Stimulated activated CD8-positive, alpha-beta memory T cell treated with anti-CD3 and anti-CD28 coated beads, Interleukin-7, amount 100 ng/mL, for 24 hours (primary cell): ENCODE results near the gene LAMP1.
"Not testable (repeated sequence)": the region's sequence is repeated elsewhere in the genome, so short reads cannot be mapped to it uniquely, and the experiment has no call there.

Experiments used
- DNase-seq: peaks from one replicate; pipeline ENCODE4 v3.0.0-alpha.2; 2020; ENCODE audit warnings: low read depth

Gene LAMP1

GRCh38 chr13:113356596-113356995 is 59.6 kb downstream of the LAMP1 start:
- DNase-seq, result no peak

- DNase-seq, result no peak
Observed at GRCh38 chr13:113357529-113357928, 60.5 kb downstream of the LAMP1 start.

GRCh38 chr13:113358653-113359190 is 61.7 kb downstream of the LAMP1 start:
- DNase-seq, result no peak

GRCh38 chr13:113359571-113359970 is 62.5 kb downstream of the LAMP1 start:
- no peak for DNase-seq

GRCh38 chr13:113360446-113360845 is 63.4 kb downstream of the LAMP1 start:
- no peak for DNase-seq

- DNase-seq, result no peak
Observed at GRCh38 chr13:113361406-113361805, 64.4 kb downstream of the LAMP1 start.

GRCh38 chr13:113364311-113364889 is 67.4 kb downstream of the LAMP1 start:
- DNase-seq, result no peak

GRCh38 chr13:113364901-113365582 is 68.0 kb downstream of the LAMP1 start:
- no peak for DNase-seq

- DNase-seq, result no peak
Observed at GRCh38 chr13:113365583-113365970, 68.5 kb downstream of the LAMP1 start.

GRCh38 chr13:113365971-113366588 is 69.0 kb downstream of the LAMP1 start:
- no peak for DNase-seq

- DNase-seq, result no peak
Observed at GRCh38 chr13:113367020-113367560, 70.1 kb downstream of the LAMP1 start.

- DNase-seq, result no peak
Observed at GRCh38 chr13:113367771-113368170, 70.7 kb downstream of the LAMP1 start.

- not testable (repeated sequence) for DNase-seq
Observed at GRCh38 chr13:113368353-113368752, 71.3 kb downstream of the LAMP1 start.

- DNase-seq, result no peak
Observed at GRCh38 chr13:113369189-113369588, 72.2 kb downstream of the LAMP1 start.

- DNase-seq, result no peak
Observed at GRCh38 chr13:113369881-113370280, 72.8 kb downstream of the LAMP1 start.

- no peak for DNase-seq
Observed at GRCh38 chr13:113371061-113371460, 74.0 kb downstream of the LAMP1 start.

- DNase-seq, result not testable (repeated sequence)
Observed at GRCh38 chr13:113371701-113372100, 74.7 kb downstream of the LAMP1 start.
